A673 (cell line): ENCODE measurements around the gene ERICH6B.

ENCODE experiments used
- CTCF ChIP-seq: fragments of 300-800, 200-600 bp; sonication (generic); conservative IDR thresholded peaks from 2 replicates; pipeline ENCODE4 v1.5.1; 2017; ENCODE audit warnings: low read depth, mild to moderate bottlenecking, antibody characterized with exemption, low read length, moderate library complexity, mixed read lengths
- EZH2 ChIP-seq: fragments of 200-600 bp; sonication (generic); IDR thresholded peaks from 2 replicates; pipeline ENCODE4 v1.6.1; 2017; ENCODE audit warnings: borderline replicate concordance, low read depth, mild to moderate bottlenecking, mixed read lengths, antibody characterized with exemption, low read length; ENCODE audit not compliant: poor library complexity, severe bottlenecking

- no peak for TF ChIP-seq CTCF
- TF ChIP-seq EZH2: no peak
Measured at GRCh38 chr13:45512098-45512496, 103.4 kb downstream of the ERICH6B start.
